Lower leg skin (tissue), 4 donors: ENCODE results near the gene ADCY1. TPM values are rescaled to one million over a fixed set of nuclear protein-coding genes. Genes with fewer than 3 reads are reported as not detected.

Source experiments
- DNase-seq, 2 donors: peaks; one replicate each; pipeline ENCODE4 v3.0.0-alpha.2; 2019; ENCODE audit warnings: low spot score in 2 of 2
- H3K4me3 ChIP-seq: fragments of 200-600 bp; sonication (generic); 2 replicates; pipeline ENCODE4 v1.5.1; 2017; ENCODE audit warnings: mild to moderate bottlenecking, low read depth; ENCODE audit not compliant: poor library complexity, severe bottlenecking
- POLR2A ChIP-seq, 2 donors: fragments of 450-650 bp; IDR thresholded peaks; one replicate each; pipeline ENCODE4 v1.6.1; 2016 to 2017; ENCODE audit warnings: antibody characterized with exemption in 2 of 2, mild to moderate bottlenecking in 1 of 2, moderate library complexity in 1 of 2
- WGBS, 2 donors: methylation state at CpG; one replicate each; pipeline ENCODE4 v1.1.5; 2018; 5-methylcytosine and 5-hydroxymethylcytosine counted together
- intact Hi-C: fragments of 100-400 bp; cut with DNase I; formaldehyde crosslinking; loops from one replicate; pipeline ENCODE4 v1.15.0; 2023; ENCODE audit warnings: low total_unique reads
- total RNA-seq, 4 donors: library from RNA; depleted of rRNA; stranded (reverse); fragments of >200 nt; gene quantifications; one replicate each; pipeline ENCODE4 v1.1.0, GENCODE V29; 2016
- TF ChIP-seq, protein P1 (sequence below), 3 donors: fragments of 450-650 bp; IDR thresholded peaks; one replicate each; pipeline ENCODE4 v1.5.1; 2016; ENCODE audit warnings: antibody characterized with exemption in 3 of 3, mild to moderate bottlenecking in 3 of 3, moderate library complexity in 2 of 3

The ADCY1 gene
- total RNA-seq, 4 donors from 2014 or later: 0.04 to 0.74 (median 0.40) TPM

DNA sequence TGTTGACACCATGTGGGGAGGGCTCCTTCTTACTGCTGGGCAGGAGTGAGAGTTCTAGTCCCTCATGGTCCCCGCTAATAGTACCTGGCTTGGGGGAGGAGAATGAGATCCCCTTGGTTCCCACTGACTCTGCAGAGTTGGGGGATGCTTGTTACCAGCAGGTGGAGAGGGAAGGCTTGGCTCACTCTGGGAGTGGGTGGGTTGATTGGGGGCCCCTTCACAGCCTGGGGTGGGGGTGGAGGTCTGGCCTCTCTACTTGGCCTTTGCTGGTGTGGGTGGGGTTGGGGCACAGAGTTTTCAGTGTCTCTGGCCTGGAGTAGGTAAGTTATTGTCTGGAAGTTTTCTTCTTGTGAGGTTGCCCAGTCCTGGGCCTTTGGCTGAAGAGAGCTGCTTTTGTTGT, 31.9 kb downstream of the ADCY1 start:
- DNase-seq: peak in 1 of 2 donors; percentile 46
- 83 to 100% methylated on average over 1 of the region's 1 CpG for WGBS, 2 donors
- intact Hi-C loops: no loop called here
- H3K4me3 ChIP-seq: no peak overlapping the region
- TF ChIP-seq POLR2A (IDR thresholded peaks at IDR 0.05): no peak

DNA sequence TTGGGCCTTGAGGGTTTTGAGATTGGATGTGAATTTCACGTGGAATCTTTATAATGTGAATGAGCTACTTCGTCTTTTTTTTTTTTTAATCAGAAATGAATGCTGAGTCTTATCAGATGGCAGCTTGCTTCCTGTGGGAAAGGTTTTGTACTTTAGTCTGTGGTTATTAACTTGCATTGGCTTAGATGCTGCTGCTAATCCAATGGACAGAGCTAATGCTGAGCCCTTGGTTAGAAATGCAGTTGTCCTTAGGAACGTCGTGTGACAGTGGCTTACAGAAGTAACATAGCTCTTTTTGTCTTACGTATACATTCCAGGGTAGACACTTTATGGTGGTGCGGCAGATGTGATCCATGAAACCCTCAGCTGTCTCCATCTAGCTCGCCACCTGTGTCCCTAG, 32.8 kb downstream of the ADCY1 start:
- DNase-seq: no peak
- intact Hi-C loops: no loop called here
- H3K4me3 ChIP-seq: no peak overlapping the region
- WGBS, 2 donors: 75 to 85% methylated on average over 7 of the region's 7 CpGs
- TF ChIP-seq, protein P1, sequence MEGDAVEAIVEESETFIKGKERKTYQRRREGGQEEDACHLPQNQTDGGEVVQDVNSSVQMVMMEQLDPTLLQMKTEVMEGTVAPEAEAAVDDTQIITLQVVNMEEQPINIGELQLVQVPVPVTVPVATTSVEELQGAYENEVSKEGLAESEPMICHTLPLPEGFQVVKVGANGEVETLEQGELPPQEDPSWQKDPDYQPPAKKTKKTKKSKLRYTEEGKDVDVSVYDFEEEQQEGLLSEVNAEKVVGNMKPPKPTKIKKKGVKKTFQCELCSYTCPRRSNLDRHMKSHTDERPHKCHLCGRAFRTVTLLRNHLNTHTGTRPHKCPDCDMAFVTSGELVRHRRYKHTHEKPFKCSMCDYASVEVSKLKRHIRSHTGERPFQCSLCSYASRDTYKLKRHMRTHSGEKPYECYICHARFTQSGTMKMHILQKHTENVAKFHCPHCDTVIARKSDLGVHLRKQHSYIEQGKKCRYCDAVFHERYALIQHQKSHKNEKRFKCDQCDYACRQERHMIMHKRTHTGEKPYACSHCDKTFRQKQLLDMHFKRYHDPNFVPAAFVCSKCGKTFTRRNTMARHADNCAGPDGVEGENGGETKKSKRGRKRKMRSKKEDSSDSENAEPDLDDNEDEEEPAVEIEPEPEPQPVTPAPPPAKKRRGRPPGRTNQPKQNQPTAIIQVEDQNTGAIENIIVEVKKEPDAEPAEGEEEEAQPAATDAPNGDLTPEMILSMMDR (IDR thresholded peaks at IDR 0.05): no peak
- no peak for TF ChIP-seq POLR2A (IDR thresholded peaks at IDR 0.05)

DNA sequence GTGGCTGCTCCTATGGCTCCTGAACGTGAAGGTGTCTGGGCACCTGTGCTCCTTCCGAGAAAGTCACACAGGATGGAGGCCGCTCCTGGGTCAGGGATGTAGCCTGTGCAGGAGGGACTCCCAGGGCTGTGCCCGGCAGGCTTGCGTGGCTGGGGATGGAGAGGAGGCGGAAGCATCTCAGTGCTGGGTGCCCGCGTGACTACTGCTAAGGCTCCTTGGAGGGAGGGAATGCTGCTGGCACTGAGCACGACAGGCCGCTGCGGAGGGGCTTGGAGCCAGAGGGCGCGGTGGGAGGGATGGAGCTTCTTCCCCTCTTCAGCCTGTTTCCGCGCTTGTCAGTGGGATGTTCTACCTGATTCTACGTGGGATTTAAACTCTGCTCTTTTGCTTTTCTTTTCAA, 35.0 kb downstream of the ADCY1 start:
- 94 to 96% methylated on average over 16 of the region's 16 CpGs for WGBS, 2 donors
- intact Hi-C loops: no loop called here
- TF ChIP-seq POLR2A (IDR thresholded peaks at IDR 0.05): no peak
- TF ChIP-seq, protein P1 (IDR thresholded peaks at IDR 0.05): no peak
- DNase-seq: peak in 1 of 2 donors; percentile 56
- H3K4me3 ChIP-seq: no peak overlapping the region

DNA sequence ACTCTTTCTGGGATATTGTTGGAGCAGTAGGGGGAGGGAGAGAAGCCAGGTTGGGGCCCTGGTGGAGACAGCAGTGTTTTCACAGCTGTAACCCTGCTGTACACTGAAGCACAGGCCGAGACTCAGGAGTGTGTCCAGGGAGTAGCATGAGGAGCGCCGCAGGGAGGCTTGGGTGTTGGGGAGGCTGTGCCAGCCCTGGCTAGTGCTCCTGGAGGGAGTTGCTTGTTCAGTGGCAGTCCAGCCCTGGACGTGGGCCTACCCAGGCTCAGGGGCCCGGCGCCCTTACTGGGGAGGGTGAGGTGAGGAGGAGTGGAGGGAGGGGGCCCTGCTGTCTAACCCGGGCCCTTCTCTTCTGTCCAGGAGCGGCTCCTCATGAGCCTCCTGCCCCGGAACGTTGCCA, 35.9 kb downstream of the ADCY1 start:
- intact Hi-C loops: no loop called here
- DNase-seq: peak in 1 of 2 donors; percentile 68
- 92 to 95% methylated on average over 7 to 10 of the region's 10 CpGs for WGBS, 2 donors
- H3K4me3 ChIP-seq: no peak overlapping the region
- no peak for TF ChIP-seq POLR2A (IDR thresholded peaks at IDR 0.05)
- TF ChIP-seq, protein P1 (IDR thresholded peaks at IDR 0.05): no peak

DNA sequence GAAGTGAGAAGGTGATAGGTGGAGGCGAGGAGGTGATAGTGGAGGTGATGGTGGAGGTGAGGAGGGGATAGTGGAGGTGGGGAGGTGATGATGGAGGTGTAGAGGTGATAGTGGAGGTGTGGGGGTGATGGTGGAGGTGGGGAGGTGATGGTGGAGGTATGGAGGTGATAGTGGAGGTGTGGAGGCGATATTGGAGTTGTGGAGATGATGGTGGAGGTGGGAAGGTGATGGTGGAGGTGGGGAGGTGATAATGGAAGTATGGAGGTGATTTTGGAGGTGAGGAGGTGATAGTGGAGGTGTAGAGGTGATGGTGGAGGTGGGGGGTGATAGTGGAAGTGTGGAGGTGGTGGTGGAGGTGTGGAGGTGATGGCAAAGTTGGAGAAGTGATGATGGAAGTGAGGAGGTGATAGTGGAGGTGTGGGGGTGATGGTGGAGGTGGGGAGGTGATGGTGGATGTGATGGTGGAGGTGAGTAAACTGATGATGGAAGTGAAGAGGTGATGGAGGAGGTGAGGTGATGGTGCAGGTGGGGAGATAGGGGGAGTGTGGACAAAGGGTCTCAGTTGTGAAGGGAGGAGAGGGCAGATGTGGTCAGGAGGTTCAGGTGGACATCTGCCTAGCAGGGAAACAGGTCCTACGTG, 36.6 kb downstream of the ADCY1 start:
- 70 to 75% methylated on average over 3 of the region's 3 CpGs for WGBS, 2 donors
- no peak for DNase-seq
- no peak overlapping the region for H3K4me3 ChIP-seq
- intact Hi-C loops: no loop called here
- TF ChIP-seq, protein P1 (IDR thresholded peaks at IDR 0.05): no peak
- TF ChIP-seq POLR2A (IDR thresholded peaks at IDR 0.05): no peak

DNA sequence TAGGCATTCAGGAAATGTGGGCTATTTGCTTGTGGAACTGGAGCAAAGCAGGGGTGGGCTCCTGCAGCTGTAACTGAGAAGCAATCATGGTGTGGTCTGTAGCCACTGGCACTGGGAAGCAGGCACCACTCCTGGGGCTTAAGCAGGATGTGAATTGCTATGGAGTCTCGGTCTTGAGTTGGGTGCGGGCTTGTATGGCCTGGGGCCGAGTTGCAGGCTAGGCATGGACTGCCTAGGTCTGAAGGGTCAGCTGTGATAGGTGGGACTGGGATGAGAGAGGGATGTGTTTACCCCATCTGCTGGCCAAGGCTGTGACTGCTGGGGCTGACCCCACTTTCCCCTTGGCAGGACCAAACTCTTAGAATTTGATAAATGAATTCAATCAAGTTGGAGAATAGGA, 43.0 kb downstream of the ADCY1 start:
- peak in 1 of 2 donors; percentile 53 for DNase-seq
- H3K4me3 ChIP-seq: no peak overlapping the region
- TF ChIP-seq, protein P1 (IDR thresholded peaks at IDR 0.05): no peak
- TF ChIP-seq POLR2A (IDR thresholded peaks at IDR 0.05): no peak
- intact Hi-C loops: no loop called here
- 68 to 81% methylated on average over 3 of the region's 3 CpGs for WGBS, 2 donors
